Ovary (tissue), 3 donors: Measurements from ENCODE around the gene COL8A2.

Experiments used
- POLR2A ChIP-seq: fragments of 450-650 bp; IDR thresholded peaks from one replicate; pipeline ENCODE4 v1.6.1; 2017; ENCODE audit warnings: antibody characterized with exemption, mild to moderate bottlenecking, moderate library complexity
- TF ChIP-seq, protein P1 (sequence below), 3 donors: fragments of 450-650 bp in 2 of 3; fragments of 200-600 bp in 1 of 3; IDR thresholded peaks; one replicate each; pipeline versions ENCODE4 v1.5.1 to v1.8.0; 2016 to 2022; ENCODE audit warnings: antibody characterized with exemption in 3 of 3, mild to moderate bottlenecking in 1 of 3
- donor health status: DM: no; HTN: no; CAD: no.

GRCh38 chr1:36097693-36098585, 27.1 kb downstream of the COL8A2 start:
- TF ChIP-seq, protein P1, sequence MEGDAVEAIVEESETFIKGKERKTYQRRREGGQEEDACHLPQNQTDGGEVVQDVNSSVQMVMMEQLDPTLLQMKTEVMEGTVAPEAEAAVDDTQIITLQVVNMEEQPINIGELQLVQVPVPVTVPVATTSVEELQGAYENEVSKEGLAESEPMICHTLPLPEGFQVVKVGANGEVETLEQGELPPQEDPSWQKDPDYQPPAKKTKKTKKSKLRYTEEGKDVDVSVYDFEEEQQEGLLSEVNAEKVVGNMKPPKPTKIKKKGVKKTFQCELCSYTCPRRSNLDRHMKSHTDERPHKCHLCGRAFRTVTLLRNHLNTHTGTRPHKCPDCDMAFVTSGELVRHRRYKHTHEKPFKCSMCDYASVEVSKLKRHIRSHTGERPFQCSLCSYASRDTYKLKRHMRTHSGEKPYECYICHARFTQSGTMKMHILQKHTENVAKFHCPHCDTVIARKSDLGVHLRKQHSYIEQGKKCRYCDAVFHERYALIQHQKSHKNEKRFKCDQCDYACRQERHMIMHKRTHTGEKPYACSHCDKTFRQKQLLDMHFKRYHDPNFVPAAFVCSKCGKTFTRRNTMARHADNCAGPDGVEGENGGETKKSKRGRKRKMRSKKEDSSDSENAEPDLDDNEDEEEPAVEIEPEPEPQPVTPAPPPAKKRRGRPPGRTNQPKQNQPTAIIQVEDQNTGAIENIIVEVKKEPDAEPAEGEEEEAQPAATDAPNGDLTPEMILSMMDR (IDR thresholded peaks at IDR 0.05): no peak
- no peak for TF ChIP-seq POLR2A
